ENCODE results near the gene SGMS2.

- no peak for TF ChIP-seq ZNF302 (CRISPR knock-in tag; IDR thresholded peaks at IDR 0.05)
- no peak for TF ChIP-seq CEBPB (IDR thresholded peaks at IDR 0.05)
- no peak for TF ChIP-seq MAX (IDR thresholded peaks at IDR 0.05)
- TF ChIP-seq BHLHE40 (IDR thresholded peaks at IDR 0.05; ENCODE audit: low read depth, low read length), result no peak
- TF ChIP-seq USF2 (IDR thresholded peaks at IDR 0.05), result no peak
- TF ChIP-seq RAD21 (conservative IDR thresholded peaks at IDR 0.05 in 1 of 2, IDR thresholded peaks at IDR 0.05 in 1 of 2), result no peak
- no peak for TF ChIP-seq CTCF (IDR thresholded peaks at IDR 0.05)
- TF ChIP-seq REST (IDR thresholded peaks at IDR 0.05), result no peak
- TF ChIP-seq MAFK (IDR thresholded peaks at IDR 0.05; ENCODE audit: partially characterized antibody), result no peak
- TF ChIP-seq EP300 (IDR thresholded peaks at IDR 0.05), result no peak
- no peak for TF ChIP-seq ELK1 (IDR thresholded peaks at IDR 0.05; ENCODE audit: low read depth, low read length)
- TF ChIP-seq RNF2 (IDR thresholded peaks at IDR 0.05; ENCODE audit: borderline replicate concordance, low read depth), result no peak
- no peak for TF ChIP-seq HMGXB4 (CRISPR knock-in tag; IDR thresholded peaks at IDR 0.05; ENCODE audit: borderline replicate concordance)
- no peak for TF ChIP-seq JUNB (IDR thresholded peaks at IDR 0.05)
Measured at GRCh38 chr4:107835406-107835805, 10.7 kb downstream of the SGMS2 start.

Data from A549 (cell line).